SIG-M5 treated with dmso at 0.1 percent for 504 hours (cell line): ENCODE results near the gene SLC25A10.

Experiments
- DNase-seq: peaks from one replicate; lab custom pipeline; 2025; ENCODE audit not compliant: unreplicated experiment; lab: John Stamatoyannopoulos, UW

Gene SLC25A10

GRCh38 chr17:81711814-81712467 lies at the start of gene SLC25A10:
TSS of gene SLC25A10 (plus strand) at chr17:81712284. CDS start at chr17:81712427, 143 bp downstream.
- DNase-seq = peak; percentile 77

- DNase-seq = no peak
These were observed 48.0 kb upstream of the SLC25A10 start for GRCh38 chr17:81664051-81664470.

GRCh38 chr17:81665205-81666091 lies 46.6 kb upstream of the SLC25A10 start:
- DNase-seq = peak; percentile 75

GRCh38 chr17:81666092-81666341 lies 46.1 kb upstream of the SLC25A10 start:
- DNase-seq = peak; percentile 25

GRCh38 chr17:81666342-81667191 lies 45.5 kb upstream of the SLC25A10 start, which contains the start of the genes CCDC137 and OXLD1:
TSS of gene CCDC137 (plus strand) at chr17:81666737. CDS start at chr17:81666767, 30 bp downstream.
TSS of gene OXLD1 (minus strand) at chr17:81666605. CDS start at chr17:81666577, 28 bp downstream.
- DNase-seq = peak; percentile 94

- DNase-seq = peak; percentile 67
These were observed 44.3 kb upstream of the SLC25A10 start for GRCh38 chr17:81667754-81668153.

- DNase-seq = no peak
These were observed 39.6 kb upstream of the SLC25A10 start for GRCh38 chr17:81672504-81672903.

GRCh38 chr17:81672954-81673353 lies 39.1 kb upstream of the SLC25A10 start:
- no peak for DNase-seq

GRCh38 chr17:81673561-81674258 lies 38.4 kb upstream of the SLC25A10 start:
- DNase-seq = no peak

- DNase-seq = peak; percentile 38
These were observed 36.4 kb upstream of the SLC25A10 start for GRCh38 chr17:81675515-81676221.

- DNase-seq = no peak
These were observed 35.2 kb upstream of the SLC25A10 start for GRCh38 chr17:81676906-81677305.

GRCh38 chr17:81680150-81680549 lies 31.9 kb upstream of the SLC25A10 start:
- no peak for DNase-seq

- no peak for DNase-seq
These were observed 30.4 kb upstream of the SLC25A10 start for GRCh38 chr17:81681672-81682071.

- peak; percentile 21 for DNase-seq
These were observed 29.4 kb upstream of the SLC25A10 start for GRCh38 chr17:81682565-81683207.

- no peak for DNase-seq
These were observed 28.9 kb upstream of the SLC25A10 start for GRCh38 chr17:81683208-81683583.

GRCh38 chr17:81683584-81684441 lies 28.3 kb upstream of the SLC25A10 start, which contains the start of the genes ARL16 and HGS:
TSS of gene ARL16 (minus strand) at chr17:81683797. CDS start at chr17:81683753, 44 bp downstream.
TSS of gene HGS (plus strand) at chr17:81684011. CDS start at chr17:81684067, 56 bp downstream.
- DNase-seq = peak; percentile 98

- DNase-seq = peak; percentile 5
These were observed 27.6 kb upstream of the SLC25A10 start for GRCh38 chr17:81684442-81684911.

GRCh38 chr17:81685108-81685507 lies 27.0 kb upstream of the SLC25A10 start:
- peak; percentile 6 for DNase-seq
